Measurements from ENCODE around the gene TRPM6. TPM values are rescaled to one million over a fixed set of nuclear protein-coding genes. Genes with fewer than 3 reads are reported as not detected.

The TRPM6 gene
- total and polyA plus RNA-seq, 8 donors: 0.14 to 0.59 (median 0.23) TPM

- TF ChIP-seq CTCF (IDR thresholded peaks at IDR 0.05): peak; percentile 58 to 69 (median 66)
- H3K4me1 ChIP-seq: no peaks in the 10 kb centered on the region
- H3K9me3 ChIP-seq: no peaks in the 10 kb centered on the region
- no peaks in the 10 kb centered on the region for H3K27me3 ChIP-seq
- no peak overlapping the region for H3K27ac ChIP-seq
- H3K36me3 ChIP-seq: no peaks in the 10 kb centered on the region
- 22 to 25% methylated on average over 8 of the region's 8 CpGs for WGBS, 2 donors
- ATAC-seq (peak; percentile 61 to 83 (median 79)), DNase-seq (peak in 5 of 6 donors; percentile 16 to 80 (median 57)), FAIRE-seq (peak; percentile 85)
- H3K4me3 ChIP-seq: no peak overlapping the region
- intact Hi-C loops (cut with DNase I): loop anchor here in 2 of 3 donors (5.0 to 10.0 kb wide), 2 partner anchors 225 to 297 kb away; no protein-coding TSS in a partner anchor
Observed at GRCh38 chr9:74777136-74777879, 110.4 kb downstream of the TRPM6 start.

- no peak for ATAC-seq
- WGBS, 2 donors: 64 to 70% methylated on average over 5 of the region's 5 CpGs
- intact Hi-C loops (cut with DNase I): loop anchor here in 2 of 3 donors (5.0 to 10.0 kb wide), 2 partner anchors 227 to 299 kb away; no protein-coding TSS in a partner anchor
Observed at GRCh38 chr9:74775396-74775795, 112.3 kb downstream of the TRPM6 start.

GRCh38 chr9:74773886-74774479, 113.7 kb downstream of the TRPM6 start:
- FAIRE-seq (peak; percentile 69), ATAC-seq (peak; percentile 71 to 95 (median 90)), DNase-seq (peak; percentile 50 to 83 (median 66))
- no peak overlapping the region for H3K4me3 ChIP-seq
- intact Hi-C loops (cut with DNase I): loop anchor here in 2 of 3 donors (5.0 to 10.0 kb wide), 2 partner anchors 301 to 308 kb away; no protein-coding TSS in a partner anchor
- H3K27me3 ChIP-seq: no peaks in the 10 kb centered on the region
- no peak overlapping the region for H3K27ac ChIP-seq
- H3K9me3 ChIP-seq: no peaks in the 10 kb centered on the region
- TF ChIP-seq CTCF (IDR thresholded peaks at IDR 0.05): peak; percentile 80 to 85 (median 83)
- H3K36me3 ChIP-seq: no peaks in the 10 kb centered on the region
- 15 to 19% methylated on average over 8 of the region's 8 CpGs for WGBS, 2 donors
- H3K4me1 ChIP-seq: no peaks in the 10 kb centered on the region

More at GRCh38 chr9:74775396-74775795, 112.3 kb downstream of the TRPM6 start:
- H3K27me3 ChIP-seq: no peaks in the 10 kb centered on the region
- no peak overlapping the region for H3K4me3 ChIP-seq
- FAIRE-seq (no peak), DNase-seq (no peak)
- H3K36me3 ChIP-seq: no peaks in the 10 kb centered on the region
- no peak for TF ChIP-seq CTCF (IDR thresholded peaks at IDR 0.05)
- H3K9me3 ChIP-seq: no peaks in the 10 kb centered on the region
- no peak overlapping the region for H3K27ac ChIP-seq
- H3K4me1 ChIP-seq: no peaks in the 10 kb centered on the region

GRCh38 chr9:74772121-74772520, 115.6 kb downstream of the TRPM6 start:
- intact Hi-C loops (cut with DNase I): loop anchor here in 2 of 3 donors (5.0 to 10.0 kb wide), 2 partner anchors 303 to 310 kb away; no protein-coding TSS in a partner anchor
- WGBS, 2 donors: 68 to 75% methylated on average over 4 of the region's 4 CpGs
- no peaks in the 10 kb centered on the region for H3K36me3 ChIP-seq
- no peak overlapping the region for H3K27ac ChIP-seq
- FAIRE-seq (no peak), DNase-seq (no peak), ATAC-seq (no peak)
- H3K4me1 ChIP-seq: no peaks in the 10 kb centered on the region
- no peak for TF ChIP-seq CTCF (IDR thresholded peaks at IDR 0.05)
- H3K27me3 ChIP-seq: no peaks in the 10 kb centered on the region
- H3K9me3 ChIP-seq: no peaks in the 10 kb centered on the region
- H3K4me3 ChIP-seq: no peak overlapping the region
